Measurements from ENCODE around the gene EXD3. TPM values are rescaled to one million over a fixed set of nuclear protein-coding genes. Genes with fewer than 3 reads are reported as not detected.

Gene EXD3
- total and polyA plus RNA-seq, 9 of the 15 experiments (the other 6 are each of a cell fraction or from before 2014, with no cell fraction given) = 0.29 to 12.5 (median 3.9) TPM

DNA sequence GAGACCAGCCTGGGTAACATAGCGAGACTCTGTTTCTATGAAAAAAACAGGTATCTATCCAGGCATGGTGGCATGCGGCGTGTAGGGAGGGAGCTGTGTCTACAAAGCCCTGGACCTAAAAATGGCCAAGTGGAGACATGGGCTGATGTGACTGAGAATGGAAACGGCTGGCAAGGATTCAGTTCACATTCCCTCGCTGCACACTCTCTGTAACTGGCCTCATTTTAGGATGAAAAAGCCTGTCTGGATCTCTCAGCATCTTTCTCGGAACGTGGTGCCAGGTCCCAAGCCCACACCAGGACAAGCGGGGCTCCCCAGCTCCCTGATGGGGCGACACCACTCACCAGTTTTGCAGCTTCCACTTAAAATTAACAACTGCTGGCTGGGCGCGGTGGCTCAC, 13.4 kb downstream of the EXD3 start (continued):
- TF ChIP-seq, protein P1, sequence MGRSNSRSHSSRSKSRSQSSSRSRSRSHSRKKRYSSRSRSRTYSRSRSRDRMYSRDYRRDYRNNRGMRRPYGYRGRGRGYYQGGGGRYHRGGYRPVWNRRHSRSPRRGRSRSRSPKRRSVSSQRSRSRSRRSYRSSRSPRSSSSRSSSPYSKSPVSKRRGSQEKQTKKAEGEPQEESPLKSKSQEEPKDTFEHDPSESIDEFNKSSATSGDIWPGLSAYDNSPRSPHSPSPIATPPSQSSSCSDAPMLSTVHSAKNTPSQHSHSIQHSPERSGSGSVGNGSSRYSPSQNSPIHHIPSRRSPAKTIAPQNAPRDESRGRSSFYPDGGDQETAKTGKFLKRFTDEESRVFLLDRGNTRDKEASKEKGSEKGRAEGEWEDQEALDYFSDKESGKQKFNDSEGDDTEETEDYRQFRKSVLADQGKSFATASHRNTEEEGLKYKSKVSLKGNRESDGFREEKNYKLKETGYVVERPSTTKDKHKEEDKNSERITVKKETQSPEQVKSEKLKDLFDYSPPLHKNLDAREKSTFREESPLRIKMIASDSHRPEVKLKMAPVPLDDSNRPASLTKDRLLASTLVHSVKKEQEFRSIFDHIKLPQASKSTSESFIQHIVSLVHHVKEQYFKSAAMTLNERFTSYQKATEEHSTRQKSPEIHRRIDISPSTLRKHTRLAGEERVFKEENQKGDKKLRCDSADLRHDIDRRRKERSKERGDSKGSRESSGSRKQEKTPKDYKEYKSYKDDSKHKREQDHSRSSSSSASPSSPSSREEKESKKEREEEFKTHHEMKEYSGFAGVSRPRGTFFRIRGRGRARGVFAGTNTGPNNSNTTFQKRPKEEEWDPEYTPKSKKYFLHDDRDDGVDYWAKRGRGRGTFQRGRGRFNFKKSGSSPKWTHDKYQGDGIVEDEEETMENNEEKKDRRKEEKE (IDR thresholded peaks at IDR 0.05; ENCODE audit: borderline replicate concordance in 1 of 2, control insufficient read depth in 1 of 2, low read depth in 2 of 2, low read length in 1 of 2) = no peak
- TF ChIP-seq PHF8 (IDR thresholded peaks at IDR 0.05; ENCODE audit: borderline replicate concordance, low read length) (no peak), ZNF212 (CRISPR knock-in tag; IDR thresholded peaks at IDR 0.05) (no peak), SAFB2 (IDR thresholded peaks at IDR 0.05; ENCODE audit: borderline replicate concordance, low read depth, low read length, severe bottlenecking) (no peak), XRCC4 (IDR thresholded peaks at IDR 0.05; ENCODE audit: extremely low read depth, insufficient read depth, insufficient read length) (no peak)
- TF ChIP-seq, protein P2, sequence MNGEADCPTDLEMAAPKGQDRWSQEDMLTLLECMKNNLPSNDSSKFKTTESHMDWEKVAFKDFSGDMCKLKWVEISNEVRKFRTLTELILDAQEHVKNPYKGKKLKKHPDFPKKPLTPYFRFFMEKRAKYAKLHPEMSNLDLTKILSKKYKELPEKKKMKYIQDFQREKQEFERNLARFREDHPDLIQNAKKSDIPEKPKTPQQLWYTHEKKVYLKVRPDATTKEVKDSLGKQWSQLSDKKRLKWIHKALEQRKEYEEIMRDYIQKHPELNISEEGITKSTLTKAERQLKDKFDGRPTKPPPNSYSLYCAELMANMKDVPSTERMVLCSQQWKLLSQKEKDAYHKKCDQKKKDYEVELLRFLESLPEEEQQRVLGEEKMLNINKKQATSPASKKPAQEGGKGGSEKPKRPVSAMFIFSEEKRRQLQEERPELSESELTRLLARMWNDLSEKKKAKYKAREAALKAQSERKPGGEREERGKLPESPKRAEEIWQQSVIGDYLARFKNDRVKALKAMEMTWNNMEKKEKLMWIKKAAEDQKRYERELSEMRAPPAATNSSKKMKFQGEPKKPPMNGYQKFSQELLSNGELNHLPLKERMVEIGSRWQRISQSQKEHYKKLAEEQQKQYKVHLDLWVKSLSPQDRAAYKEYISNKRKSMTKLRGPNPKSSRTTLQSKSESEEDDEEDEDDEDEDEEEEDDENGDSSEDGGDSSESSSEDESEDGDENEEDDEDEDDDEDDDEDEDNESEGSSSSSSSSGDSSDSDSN (IDR thresholded peaks at IDR 0.05; ENCODE audit: borderline replicate concordance in 1 of 2, low read depth in 2 of 2, low read length in 2 of 2) = no peak
